CD4-positive, alpha-beta T cell (primary cell): ENCODE data around the gene PHF2. TPM values are rescaled to one million over a fixed set of nuclear protein-coding genes. Genes with fewer than 3 reads are reported as not detected.

Source experiments
- ATAC-seq: fragments of 200-7000 bp; cut with Tn5 transposase; one replicate; pipeline ENCODE4 v1.10.0; 2022; ENCODE audit warnings: mild to moderate bottlenecking; ENCODE audit not compliant: poor library complexity
- CTCF ChIA-PET: fragments of 350-600 bp; sonication (Branson Sonifier 250); formaldehyde crosslinking; loops from one replicate; lab custom pipeline; 2021; ENCODE audit warnings: antibody characterized with exemption, inconsistent platforms; lab: Charles Lee
- POLR2A ChIA-PET: fragments of 350-600 bp; sonication (Branson Sonifier 250); formaldehyde crosslinking; loops from one replicate; lab custom pipeline; 2021; ENCODE audit warnings: antibody characterized with exemption, inconsistent platforms; lab: Charles Lee
- DNase-seq, 14 experiments: peaks; one replicate each; pipeline ENCODE4 v3.0.0-alpha.2; 2013 to 2020; ENCODE audit warnings: mixed read lengths in 2 of 14
- H3K27ac ChIP-seq, 2 donors: one replicate each; pipeline versions ENCODE4 v1.5.1 to v1.7.0; 2013; ENCODE audit warnings: low read length in 2 of 2, low read depth in 1 of 2, mild to moderate bottlenecking in 1 of 2
- H3K27me3 ChIP-seq, 2 experiments: 1 replicate in 1 of 2; 2 replicates in 1 of 2; pipeline versions ENCODE4 v1.6.1 to v1.7.0; 2013; ENCODE audit warnings: low read length in 2 of 2, control low read depth in 1 of 2, mild to moderate bottlenecking in 1 of 2, moderate library complexity in 1 of 2; ENCODE audit not compliant: insufficient read depth in 2 of 2, control insufficient read depth in 1 of 2
- H3K36me3 ChIP-seq: one replicate; pipeline ENCODE4 v1.6.1; 2013; ENCODE audit warnings: low read length, control low read depth; ENCODE audit not compliant: insufficient read depth
- H3K4me1 ChIP-seq: one replicate; pipeline ENCODE4 v1.6.1; 2013; ENCODE audit warnings: low read length, control low read depth; ENCODE audit not compliant: insufficient read depth
- H3K4me3 ChIP-seq: one replicate; pipeline ENCODE4 v1.5.1; 2013; ENCODE audit warnings: mild to moderate bottlenecking, low read length, moderate library complexity
- H3K9me3 ChIP-seq, 2 experiments: 1 replicate in 1 of 2; 2 replicates in 1 of 2; pipeline versions ENCODE4 v1.6.1 to v1.7.0; 2013; ENCODE audit warnings: low read length in 2 of 2, mild to moderate bottlenecking in 2 of 2, control low read depth in 1 of 2, moderate library complexity in 1 of 2; ENCODE audit not compliant: control insufficient read depth in 1 of 2, insufficient read depth in 1 of 2
- H3K27ac Mint-ChIP-seq: one replicate; pipeline ENCODE4 v1.8.0; 2020; ENCODE audit warnings: mixed read lengths
- H3K27me3 Mint-ChIP-seq: one replicate; pipeline ENCODE4 v1.8.0; 2021; ENCODE audit warnings: mixed read lengths
- H3K36me3 Mint-ChIP-seq: one replicate; pipeline ENCODE4 v1.8.0; 2021; ENCODE audit warnings: low read depth, mixed read lengths
- H3K4me1 Mint-ChIP-seq: one replicate; pipeline ENCODE4 v1.8.0; 2021; ENCODE audit warnings: low read depth, mixed read lengths
- H3K4me3 Mint-ChIP-seq: one replicate; pipeline ENCODE4 v1.8.0; 2020; ENCODE audit warnings: mild to moderate bottlenecking, mixed read lengths
- H3K9me3 Mint-ChIP-seq: one replicate; pipeline ENCODE4 v1.8.0; 2020; ENCODE audit warnings: mixed read lengths
- intact Hi-C, 2 experiments: fragments of 100-400 bp; cut with DNase I in 1 of 2; cut with micrococcal nuclease in 1 of 2; formaldehyde crosslinking; loops; one replicate each; pipeline versions ENCODE4 v1.15.1 to v1.9.0; 2023 to 2025; cut with DNase I, micrococcal nuclease
- total RNA-seq, 174 experiments: library from RNA in 2 of 174; stranded (reverse) in 2 of 174; gene quantifications; one replicate each; pipeline ENCODE4 v1.2.3 and lab custom pipeline; 2021 to 2026
- TF ChIP-seq, protein P1 (sequence below): fragments of 200-600 bp; IDR thresholded peaks from one replicate; pipeline ENCODE4 v1.8.0; 2022; ENCODE audit warnings: antibody characterized with exemption, mild to moderate bottlenecking

PHF2 gene
- total RNA-seq, 2 experiments from 2014 or later = 27.3 to 28.8 TPM

DNA sequence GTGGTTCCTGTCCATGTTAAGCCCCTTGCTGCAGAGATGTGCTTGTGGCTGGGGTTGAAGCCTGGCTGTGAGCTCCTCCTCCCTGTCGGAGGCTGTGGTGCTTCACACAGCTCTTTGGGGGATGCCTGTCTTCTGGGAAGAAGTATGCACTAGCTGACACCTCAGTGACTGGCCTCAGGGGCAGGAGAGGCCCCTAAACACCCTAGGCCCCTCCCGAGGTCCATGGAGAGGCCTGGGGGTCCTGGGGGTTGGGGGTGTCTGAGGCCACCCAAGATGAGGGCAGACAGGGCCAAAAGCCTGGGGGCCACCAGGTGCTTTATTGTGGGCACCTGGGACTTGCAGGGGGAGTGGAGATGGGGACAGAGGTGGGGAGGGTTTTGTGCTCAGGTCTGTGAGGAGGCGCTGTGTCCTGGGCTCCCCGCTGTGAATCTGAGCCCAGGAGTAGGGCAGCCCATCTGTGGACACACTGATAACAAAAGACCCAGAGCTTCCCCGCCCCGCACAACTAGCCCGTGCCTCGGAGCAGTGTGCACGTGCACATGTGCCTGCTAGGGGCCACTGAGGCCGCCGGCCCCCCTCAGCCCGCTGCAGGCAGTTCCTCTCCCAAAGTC lies 92.0 kb downstream of the PHF2 start:
- ChIA-PET POLR2A (no interaction called here), CTCF (no interaction called here)
- no peaks in the 10 kb centered on the region for H3K27me3 Mint-ChIP-seq
- no peaks in the 10 kb centered on the region for H3K4me1 ChIP-seq
- intact Hi-C loops = no loop called here
- H3K9me3 Mint-ChIP-seq = no peaks in the 10 kb centered on the region
- ATAC-seq (no peak), DNase-seq (peak in 2 of 14 experiments; percentile 2 to 14)
- TF ChIP-seq, protein P1, sequence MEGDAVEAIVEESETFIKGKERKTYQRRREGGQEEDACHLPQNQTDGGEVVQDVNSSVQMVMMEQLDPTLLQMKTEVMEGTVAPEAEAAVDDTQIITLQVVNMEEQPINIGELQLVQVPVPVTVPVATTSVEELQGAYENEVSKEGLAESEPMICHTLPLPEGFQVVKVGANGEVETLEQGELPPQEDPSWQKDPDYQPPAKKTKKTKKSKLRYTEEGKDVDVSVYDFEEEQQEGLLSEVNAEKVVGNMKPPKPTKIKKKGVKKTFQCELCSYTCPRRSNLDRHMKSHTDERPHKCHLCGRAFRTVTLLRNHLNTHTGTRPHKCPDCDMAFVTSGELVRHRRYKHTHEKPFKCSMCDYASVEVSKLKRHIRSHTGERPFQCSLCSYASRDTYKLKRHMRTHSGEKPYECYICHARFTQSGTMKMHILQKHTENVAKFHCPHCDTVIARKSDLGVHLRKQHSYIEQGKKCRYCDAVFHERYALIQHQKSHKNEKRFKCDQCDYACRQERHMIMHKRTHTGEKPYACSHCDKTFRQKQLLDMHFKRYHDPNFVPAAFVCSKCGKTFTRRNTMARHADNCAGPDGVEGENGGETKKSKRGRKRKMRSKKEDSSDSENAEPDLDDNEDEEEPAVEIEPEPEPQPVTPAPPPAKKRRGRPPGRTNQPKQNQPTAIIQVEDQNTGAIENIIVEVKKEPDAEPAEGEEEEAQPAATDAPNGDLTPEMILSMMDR = no peak
- no peak overlapping the region for H3K4me3 ChIP-seq
- H3K4me3 Mint-ChIP-seq = no peak overlapping the region
- H3K36me3 ChIP-seq = peaks cover 31% of the 10 kb centered on the region
- H3K36me3 Mint-ChIP-seq = peaks cover 24% of the 10 kb centered on the region
- no peaks in the 10 kb centered on the region for H3K4me1 Mint-ChIP-seq
- no peaks in the 10 kb centered on the region for H3K27me3 ChIP-seq
- no peak overlapping the region for H3K27ac Mint-ChIP-seq
- H3K9me3 ChIP-seq = peaks cover 0 to 7% of the 10 kb centered on the region in 2 experiments
- H3K27ac ChIP-seq = no peak overlapping the region

DNA sequence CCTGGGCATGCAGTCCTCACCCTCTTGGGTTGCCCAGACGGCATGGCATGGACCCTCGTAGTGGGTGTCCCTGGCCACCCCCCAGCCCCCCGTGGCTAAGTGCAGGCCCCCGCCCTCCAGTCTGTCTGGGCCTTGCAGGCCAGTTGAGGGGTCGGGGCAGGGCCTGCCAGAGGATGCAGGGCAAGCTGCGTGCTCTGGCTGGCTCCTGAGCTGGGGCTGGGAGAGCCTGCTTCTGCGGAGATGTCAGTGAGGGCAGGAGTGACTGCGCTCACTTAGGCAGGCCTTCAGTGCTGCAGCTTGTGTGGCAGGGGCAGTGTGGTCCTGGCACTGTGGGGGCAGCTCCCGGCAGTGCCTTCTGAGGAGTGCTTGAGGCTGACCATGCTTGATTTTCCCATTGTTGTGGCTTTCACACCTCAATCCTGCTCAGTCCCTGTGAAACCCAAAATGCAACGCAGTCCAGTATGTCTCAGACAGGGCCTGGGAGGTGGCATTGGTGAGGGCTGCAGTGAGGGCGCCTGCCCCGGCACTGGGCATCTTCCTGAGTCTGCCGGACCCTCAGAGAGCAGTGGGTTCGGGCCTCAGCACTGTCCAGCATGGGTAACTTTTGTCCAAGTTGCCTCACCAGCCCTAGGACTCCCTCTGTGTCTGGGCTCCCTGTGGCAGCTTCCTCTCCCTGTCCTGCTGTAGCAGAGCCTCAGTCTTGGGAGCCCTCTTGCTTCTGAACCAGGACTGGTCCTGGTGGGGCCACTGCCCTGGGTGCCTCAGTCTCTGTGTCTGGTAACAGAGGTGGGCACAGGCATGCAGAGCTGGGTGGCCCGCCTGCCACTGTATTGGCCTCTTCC lies 93.0 kb downstream of the PHF2 start:
- no peak overlapping the region for H3K27ac Mint-ChIP-seq
- no peaks in the 10 kb centered on the region for H3K4me1 ChIP-seq
- peaks cover 0 to 7% of the 10 kb centered on the region in 2 experiments for H3K9me3 ChIP-seq
- POLR2A ChIA-PET = no interaction called here
- ATAC-seq = no peak
- no peak overlapping the region for H3K27ac ChIP-seq
- H3K27me3 Mint-ChIP-seq = no peaks in the 10 kb centered on the region
- peaks cover 31% of the 10 kb centered on the region for H3K36me3 Mint-ChIP-seq
- no peaks in the 10 kb centered on the region for H3K4me1 Mint-ChIP-seq
- intact Hi-C loops = no loop called here
- no peaks in the 10 kb centered on the region for H3K27me3 ChIP-seq
- CTCF ChIA-PET = no interaction called here
- H3K9me3 Mint-ChIP-seq = no peaks in the 10 kb centered on the region
- peak in 3 of 14 experiments; percentile 0 to 25 (median 1) for DNase-seq
- no peak overlapping the region for H3K4me3 ChIP-seq
- H3K36me3 ChIP-seq = peaks cover 34% of the 10 kb centered on the region
- TF ChIP-seq, protein P1 = no peak
- H3K4me3 Mint-ChIP-seq = no peak overlapping the region

DNA sequence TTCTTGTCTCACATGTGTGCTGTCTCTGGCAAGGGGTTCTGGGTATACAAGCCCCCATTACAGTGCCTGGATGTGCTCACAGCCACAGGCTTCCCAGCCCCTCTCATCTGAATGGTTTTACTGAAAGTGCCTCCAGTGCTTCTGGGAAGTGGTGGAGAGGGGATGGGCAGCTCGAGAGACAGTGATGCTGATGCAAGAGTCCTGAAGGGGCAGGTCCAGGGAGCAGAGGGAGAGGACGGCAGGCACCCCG lies 93.5 kb downstream of the PHF2 start:
- intact Hi-C loops = no loop called here
- DNase-seq = peak in 1 of 14 experiments; percentile 0
- CTCF ChIA-PET = no interaction called here
- H3K27me3 ChIP-seq = no peaks in the 10 kb centered on the region
- H3K9me3 ChIP-seq = peaks cover 0 to 7% of the 10 kb centered on the region in 2 experiments
- no peak overlapping the region for H3K27ac ChIP-seq
- no peak overlapping the region for H3K27ac Mint-ChIP-seq
- POLR2A ChIA-PET = no interaction called here
- H3K27me3 Mint-ChIP-seq = no peaks in the 10 kb centered on the region
- peaks cover 36% of the 10 kb centered on the region for H3K36me3 ChIP-seq
- TF ChIP-seq, protein P1 = no peak
- H3K9me3 Mint-ChIP-seq = no peaks in the 10 kb centered on the region
- ATAC-seq = no peak
- H3K4me3 ChIP-seq = no peak overlapping the region
- H3K36me3 Mint-ChIP-seq = peaks cover 36% of the 10 kb centered on the region
- no peaks in the 10 kb centered on the region for H3K4me1 Mint-ChIP-seq
- no peaks in the 10 kb centered on the region for H3K4me1 ChIP-seq
- H3K4me3 Mint-ChIP-seq = no peak overlapping the region
